K562 (cell line): ENCODE results near the gene FMOD. TPM values are rescaled to one million over a fixed set of nuclear protein-coding genes. Genes with fewer than 3 reads are reported as not detected.

ENCODE experiments used
- BCOR ChIP-seq: fragments of 450-650 bp; IDR thresholded peaks from 2 replicates; pipeline ENCODE4 v1.6.1; 2016
- CBFB ChIP-seq: sonication (generic); formaldehyde crosslinking; IDR thresholded peaks from 2 replicates; pipeline ENCODE4 v1.4.0; 2020; ENCODE audit warnings: mild to moderate bottlenecking, missing genetic modification reagents
- CCNT2 ChIP-seq: IDR thresholded peaks from 2 replicates; pipeline ENCODE4 v1.6.1; 2011; ENCODE audit warnings: borderline replicate concordance, low read depth, mild to moderate bottlenecking, moderate library complexity, mixed read lengths, low read length; ENCODE audit not compliant: insufficient read length; ENCODE audit errors: extremely low read depth
- CUX1 ChIP-seq: fragments of 200-800 bp; sonication (Bioruptor generic); IDR thresholded peaks from 2 replicates; pipeline ENCODE4 v1.6.1; 2016; ENCODE audit warnings: missing genetic modification characterization, missing compliant biosample characterization
- DPF2 ChIP-seq: fragments of 450-650 bp; IDR thresholded peaks from 2 replicates; pipeline ENCODE4 v1.6.1; 2016
- EWSR1 ChIP-seq: fragments of 450-650 bp; IDR thresholded peaks from 2 replicates; pipeline ENCODE4 v1.6.1; 2018; ENCODE audit warnings: borderline replicate concordance, mild to moderate bottlenecking, low read depth, moderate library complexity; ENCODE audit not compliant: partially characterized antibody
- MEF2D ChIP-seq: conservative IDR thresholded peaks from 2 replicates; pipeline ENCODE4 v1.6.1; 2016; ENCODE audit warnings: low read depth, missing genetic modification characterization, missing compliant biosample characterization
- MTA2 ChIP-seq: fragments of 450-650 bp; IDR thresholded peaks from 2 replicates; pipeline ENCODE4 v1.6.1; 2016; ENCODE audit warnings: low read depth
- NFIX ChIP-seq: fragments of 250-450 bp; sonication (Bioruptor Pico); IDR thresholded peaks from 2 replicates; pipeline ENCODE4 v1.4.0; 2020; ENCODE audit warnings: low read depth, mild to moderate bottlenecking, moderate library complexity
- PHTF2 ChIP-seq: fragments of 250-450 bp; sonication (Bioruptor Pico); IDR thresholded peaks from 2 replicates; pipeline ENCODE4 v1.5.0; 2021; ENCODE audit warnings: mild to moderate bottlenecking
- SAFB2 ChIP-seq: fragments of 200-400 bp; formaldehyde crosslinking; IDR thresholded peaks from 2 replicates; pipeline ENCODE4 v1.6.1; 2018; ENCODE audit warnings: borderline replicate concordance, low read length, low read depth, moderate library complexity; ENCODE audit not compliant: severe bottlenecking
- SAP30 ChIP-seq: fragments of 200-600 bp; sonication (generic); IDR thresholded peaks from 2 replicates; pipeline ENCODE4 v1.6.1; 2012; ENCODE audit warnings: borderline replicate concordance, low read depth, mild to moderate bottlenecking, moderate library complexity, low read length, control low read depth, inconsistent platforms; ENCODE audit not compliant: insufficient read depth, poor library complexity, severe bottlenecking
- SMAD3 ChIP-seq: fragments of 450-650 bp; formaldehyde crosslinking; conservative IDR thresholded peaks from 2 replicates; pipeline ENCODE4 v1.4.0; 2020; ENCODE audit warnings: mild to moderate bottlenecking
- TRIM24 ChIP-seq, 2 experiments: fragments of 450-650 bp; IDR thresholded peaks; 2 replicates each; pipeline ENCODE4 v1.6.1; 2016
- U2AF2 ChIP-seq: fragments of 200-400 bp; formaldehyde crosslinking; optimal IDR thresholded peaks from 2 replicates; pipeline ENCODE3; 2017; ENCODE audit warnings: low read depth, mild to moderate bottlenecking, low read length
- ZNF140 ChIP-seq: fragments of 250-450 bp; sonication (Bioruptor Pico); IDR thresholded peaks from 2 replicates; pipeline ENCODE4 v1.8.0; 2021; ENCODE audit warnings: moderate library complexity, mild to moderate bottlenecking, inconsistent platforms
- ZNF41 ChIP-seq: fragments of 250-450 bp; sonication (Bioruptor Pico); conservative IDR thresholded peaks from 2 replicates; pipeline ENCODE4 v1.4.0; 2020; ENCODE audit warnings: mild to moderate bottlenecking
- ZNF444 ChIP-seq: fragments of 250-450 bp; sonication (Bioruptor Pico); IDR thresholded peaks from 2 replicates; pipeline ENCODE4 v1.4.0; 2020; ENCODE audit warnings: mild to moderate bottlenecking, moderate library complexity
- polyA plus RNA-seq, 8 experiments: library from polyadenylated mRNA; depleted of rRNA in 4 of 8; stranded (reverse) in 5 of 8; unstranded in 3 of 8; fragments of >200 nt; fragmentation: Nextera tagmentation in 2 of 8; fragmentation: Illumina TruSeq in 1 of 8; extraction: Ambion mirVana in 2 of 8; extraction: Trizol in 1 of 8; gene quantifications; 2 replicates each; pipeline versions ENCODE4 v1.2.1 to v1.2.3, GENCODE V29; 2011 to 2014; ENCODE audit warnings: inconsistent platforms in 1 of 8, missing spikeins in 1 of 8
- total RNA-seq, 7 experiments: library from RNA; depleted of rRNA in 6 of 7; stranded (reverse); fragments of >200 nt in 6 of 7; fragmentation: Illumina TruSeq in 2 of 7; extraction: Trizol in 2 of 7; gene quantifications; 2 replicates each; pipeline versions ENCODE4 v1.2.1 to v1.2.3, GENCODE V29; 2011 to 2021; ENCODE audit warnings: low replicate concordance in 1 of 7
- TF ChIP-seq, protein P1 (sequence below): sonication (generic); formaldehyde crosslinking; IDR thresholded peaks from 2 replicates; pipeline ENCODE4 v1.8.1; 2023; ENCODE audit warnings: mild to moderate bottlenecking, missing genetic modification reagents
- TF ChIP-seq, protein P2 (sequence below): fragments of 250-450 bp; sonication (Bioruptor Pico); IDR thresholded peaks from 2 replicates; pipeline ENCODE4 v1.4.0; 2020; ENCODE audit warnings: mild to moderate bottlenecking, moderate library complexity

The FMOD gene
- total and polyA plus RNA-seq, 9 of the 15 experiments (the other 6 are each of a cell fraction or from before 2014, with no cell fraction given), result 0.03 to 0.13 (median 0.03) TPM; not detected in 6

DNA sequence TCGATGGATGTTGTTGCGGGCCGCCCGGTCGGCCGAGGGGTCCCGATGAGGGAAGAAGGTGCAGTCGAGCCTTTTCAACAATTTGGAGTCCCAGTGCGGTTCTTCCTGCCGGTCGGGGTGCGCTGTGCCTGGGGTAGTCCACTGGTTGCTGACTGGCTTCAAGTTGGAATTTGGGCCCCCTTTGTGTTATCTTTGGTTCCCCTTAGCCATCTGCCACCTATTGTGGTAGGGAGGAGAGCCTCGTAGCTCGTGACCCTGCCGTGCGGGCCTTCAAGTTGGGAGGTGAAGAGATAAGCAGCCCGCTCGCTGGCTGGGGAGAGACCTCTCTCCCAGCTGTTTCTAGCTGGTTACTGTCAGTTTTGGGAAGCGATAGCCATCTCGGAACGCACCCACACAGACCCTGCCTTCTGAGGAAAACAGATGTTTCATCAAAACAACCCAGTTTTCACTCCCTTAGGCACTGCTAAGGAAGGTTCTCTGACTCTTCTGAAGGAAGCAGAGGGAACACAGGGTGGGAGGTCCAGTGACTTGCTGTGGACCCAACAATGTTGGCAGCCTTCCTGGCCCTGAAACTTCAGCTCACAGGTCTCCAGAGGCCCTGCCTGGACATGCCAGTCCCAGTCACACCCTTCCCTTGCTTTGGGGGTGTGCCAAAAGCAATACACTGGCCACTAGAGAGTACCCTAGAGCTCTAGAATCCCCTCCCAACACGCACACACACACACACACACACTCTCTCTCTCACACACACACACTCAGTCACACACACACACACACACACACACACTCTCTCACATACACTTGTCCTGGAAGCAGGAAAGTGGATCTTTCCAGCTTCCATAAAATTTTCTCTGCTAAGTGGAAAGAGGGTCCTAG lies 44.6 kb downstream of the FMOD start (continued):
- TF ChIP-seq CUX1 (no peak), EWSR1 (no peak), MTA2 (peak; percentile 44), DPF2 (peak; percentile 85), PHTF2 (no peak), ZNF444 (CRISPR knock-in tag) (no peak), SAP30 (peak; percentile 69), NFIX (CRISPR knock-in tag) (no peak), BCOR (peak; percentile 89), CCNT2 (peak; percentile 60), CBFB (no peak), ZNF140 (CRISPR knock-in tag) (no peak), U2AF2 (no peak), SMAD3 (CRISPR knock-in tag) (peak; percentile 39; the same call in 1 of the 2 replicates), MEF2D (tag) (no peak), SAFB2 (no peak), TRIM24 (IDR thresholded peaks at IDR 0.05) (peak; percentile 37 to 62; a peak in 3 of 4 replicates), ZNF41 (CRISPR knock-in tag) (peak; percentile 36; the same call in 1 of the 2 replicates)
- TF ChIP-seq, protein P1, sequence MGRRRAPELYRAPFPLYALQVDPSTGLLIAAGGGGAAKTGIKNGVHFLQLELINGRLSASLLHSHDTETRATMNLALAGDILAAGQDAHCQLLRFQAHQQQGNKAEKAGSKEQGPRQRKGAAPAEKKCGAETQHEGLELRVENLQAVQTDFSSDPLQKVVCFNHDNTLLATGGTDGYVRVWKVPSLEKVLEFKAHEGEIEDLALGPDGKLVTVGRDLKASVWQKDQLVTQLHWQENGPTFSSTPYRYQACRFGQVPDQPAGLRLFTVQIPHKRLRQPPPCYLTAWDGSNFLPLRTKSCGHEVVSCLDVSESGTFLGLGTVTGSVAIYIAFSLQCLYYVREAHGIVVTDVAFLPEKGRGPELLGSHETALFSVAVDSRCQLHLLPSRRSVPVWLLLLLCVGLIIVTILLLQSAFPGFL (CRISPR knock-in tag), result no peak
- TF ChIP-seq, protein P2, sequence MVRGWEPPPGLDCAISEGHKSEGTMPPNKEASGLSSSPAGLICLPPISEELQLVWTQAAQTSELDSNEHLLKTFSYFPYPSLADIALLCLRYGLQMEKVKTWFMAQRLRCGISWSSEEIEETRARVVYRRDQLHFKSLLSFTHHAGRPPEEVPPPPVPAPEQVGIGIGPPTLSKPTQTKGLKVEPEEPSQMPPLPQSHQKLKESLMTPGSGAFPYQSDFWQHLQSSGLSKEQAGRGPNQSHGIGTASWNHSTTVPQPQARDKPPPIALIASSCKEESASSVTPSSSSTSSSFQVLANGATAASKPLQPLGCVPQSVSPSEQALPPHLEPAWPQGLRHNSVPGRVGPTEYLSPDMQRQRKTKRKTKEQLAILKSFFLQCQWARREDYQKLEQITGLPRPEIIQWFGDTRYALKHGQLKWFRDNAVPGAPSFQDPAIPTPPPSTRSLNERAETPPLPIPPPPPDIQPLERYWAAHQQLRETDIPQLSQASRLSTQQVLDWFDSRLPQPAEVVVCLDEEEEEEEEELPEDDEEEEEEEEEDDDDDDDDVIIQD, result no peak
